Measurements from ENCODE around the gene ROR2.

- TF ChIP-seq TAF1 (IDR thresholded peaks at IDR 0.05; ENCODE audit: borderline replicate concordance, low read depth, low read length) (no peak), POLR2A (IDR thresholded peaks at IDR 0.05; ENCODE audit: low read depth, low read length) (no peak)
Measured at GRCh38 chr9:91960367-91960766, 10.3 kb upstream of the ROR2 start.

Measured in GM12892 (cell line).